ENCODE data around the gene CNPY1. TPM values are rescaled to one million over a fixed set of nuclear protein-coding genes. Genes with fewer than 3 reads are reported as not detected.

The CNPY1 gene
- total and polyA plus RNA-seq, 4 experiments from 2014 or later = not detected

DNA sequence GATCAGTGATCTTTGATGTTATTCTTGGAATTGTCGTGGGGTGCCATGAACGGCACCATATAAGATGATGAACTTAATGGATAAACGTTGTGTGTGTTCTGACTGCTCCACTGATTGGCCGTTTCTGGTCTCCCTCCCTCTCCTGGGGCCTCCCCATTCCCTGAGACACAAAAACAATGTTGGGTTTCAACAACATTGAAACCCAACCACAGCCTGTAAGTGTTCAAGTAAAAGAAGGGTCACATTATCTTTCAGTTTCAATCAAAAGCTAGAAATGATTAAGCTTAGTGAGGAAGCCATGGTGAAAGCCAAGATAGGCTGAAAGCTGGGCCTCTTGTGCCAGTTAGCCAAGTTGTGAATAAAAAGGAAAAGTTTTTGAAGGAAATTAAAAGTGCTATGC, 68.9 kb downstream of the CNPY1 start:
- Histone ChIP-seq H3K9me3 (ENCODE audit: control insufficient read depth in 1 of 2, low read length in 2 of 2) (no peaks in the 10 kb centered on the region), H3K27ac (ENCODE audit: low read depth, low read length) (no peak overlapping the region), H3K36me3 (ENCODE audit: insufficient read depth, low read length) (no peaks in the 10 kb centered on the region), H3K4me3 (ENCODE audit: low read length in 2 of 2) (no peak overlapping the region), H3K27me3 (ENCODE audit: insufficient read depth, low read length) (peaks cover 5% of the 10 kb centered on the region), H3K4me1 (ENCODE audit: insufficient read depth, low read length) (no peaks in the 10 kb centered on the region)
- ChIA-PET POLR2A (ENCODE audit: partially characterized antibody) (no interaction called here), CTCF (ENCODE audit: partially characterized antibody) (no interaction called here)
- intact Hi-C loops (cut with micrococcal nuclease) = no loop called here
- H3K27me3 Mint-ChIP-seq = peaks cover 37 to 46% of the 10 kb centered on the region in 2 donors
- H3K27ac Mint-ChIP-seq = peak overlapping the region in 1 of 7 donors; percentile 68
- H3K9me3 Mint-ChIP-seq = peaks cover 0 to 13% (median 4%) of the 10 kb centered on the region in 8 donors
- no peak for DNase-seq
- H3K36me3 Mint-ChIP-seq = no peaks in the 10 kb centered on the region
- H3K4me3 Mint-ChIP-seq = no peak overlapping the region
- peaks cover 0 to 5% (median 2%) of the 10 kb centered on the region in 4 donors for H3K4me1 Mint-ChIP-seq

DNA sequence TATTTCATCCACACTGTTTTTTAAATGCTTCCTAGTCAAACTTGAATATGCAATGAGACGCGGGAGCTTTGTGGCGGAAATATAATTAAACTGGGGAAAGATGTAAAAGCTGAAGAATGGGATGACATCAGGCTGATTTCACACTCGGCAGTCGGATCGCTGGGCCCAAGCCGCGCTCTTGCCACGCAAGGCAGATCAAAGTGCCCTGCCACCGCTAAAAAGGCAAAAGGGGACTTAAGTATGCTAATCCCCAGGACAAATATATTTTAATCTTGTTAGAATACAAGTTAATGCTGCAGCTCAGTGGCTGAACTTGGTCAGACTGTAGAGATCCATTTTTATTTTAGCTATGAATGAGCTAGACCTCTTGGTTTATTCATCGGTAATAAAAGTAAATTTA, 74.6 kb downstream of the CNPY1 start:
- Mint-ChIP-seq H3K27ac (no peak overlapping the region), H3K27me3 (peaks cover 58 to 73% of the 10 kb centered on the region in 2 donors), H3K4me3 (no peak overlapping the region), H3K9me3 (peaks cover 0 to 9% (median 4%) of the 10 kb centered on the region in 8 donors), H3K4me1 (peaks cover 4 to 21% (median 9%) of the 10 kb centered on the region in 4 donors), H3K36me3 (no peaks in the 10 kb centered on the region)
- no peaks in the 10 kb centered on the region for H3K36me3 ChIP-seq (ENCODE audit: insufficient read depth, low read length)
- H3K4me3 ChIP-seq (ENCODE audit: low read length in 2 of 2) = no peak overlapping the region
- DNase-seq = no peak
- CTCF ChIA-PET (ENCODE audit: partially characterized antibody) = interaction anchor here (1.1 kb wide), 1 partner anchor 9 kb away, joined by 3 read pairs; no protein-coding TSS in a partner anchor
- intact Hi-C loops (cut with micrococcal nuclease) = no loop called here
- peaks cover 30% of the 10 kb centered on the region for H3K27me3 ChIP-seq (ENCODE audit: insufficient read depth, low read length)
- no peak overlapping the region for H3K27ac ChIP-seq (ENCODE audit: low read depth, low read length)
- POLR2A ChIA-PET (ENCODE audit: partially characterized antibody) = no interaction called here
- no peaks in the 10 kb centered on the region for H3K9me3 ChIP-seq (ENCODE audit: control insufficient read depth in 1 of 2, low read length in 2 of 2)
- peaks cover 2% of the 10 kb centered on the region for H3K4me1 ChIP-seq (ENCODE audit: insufficient read depth, low read length)

DNA sequence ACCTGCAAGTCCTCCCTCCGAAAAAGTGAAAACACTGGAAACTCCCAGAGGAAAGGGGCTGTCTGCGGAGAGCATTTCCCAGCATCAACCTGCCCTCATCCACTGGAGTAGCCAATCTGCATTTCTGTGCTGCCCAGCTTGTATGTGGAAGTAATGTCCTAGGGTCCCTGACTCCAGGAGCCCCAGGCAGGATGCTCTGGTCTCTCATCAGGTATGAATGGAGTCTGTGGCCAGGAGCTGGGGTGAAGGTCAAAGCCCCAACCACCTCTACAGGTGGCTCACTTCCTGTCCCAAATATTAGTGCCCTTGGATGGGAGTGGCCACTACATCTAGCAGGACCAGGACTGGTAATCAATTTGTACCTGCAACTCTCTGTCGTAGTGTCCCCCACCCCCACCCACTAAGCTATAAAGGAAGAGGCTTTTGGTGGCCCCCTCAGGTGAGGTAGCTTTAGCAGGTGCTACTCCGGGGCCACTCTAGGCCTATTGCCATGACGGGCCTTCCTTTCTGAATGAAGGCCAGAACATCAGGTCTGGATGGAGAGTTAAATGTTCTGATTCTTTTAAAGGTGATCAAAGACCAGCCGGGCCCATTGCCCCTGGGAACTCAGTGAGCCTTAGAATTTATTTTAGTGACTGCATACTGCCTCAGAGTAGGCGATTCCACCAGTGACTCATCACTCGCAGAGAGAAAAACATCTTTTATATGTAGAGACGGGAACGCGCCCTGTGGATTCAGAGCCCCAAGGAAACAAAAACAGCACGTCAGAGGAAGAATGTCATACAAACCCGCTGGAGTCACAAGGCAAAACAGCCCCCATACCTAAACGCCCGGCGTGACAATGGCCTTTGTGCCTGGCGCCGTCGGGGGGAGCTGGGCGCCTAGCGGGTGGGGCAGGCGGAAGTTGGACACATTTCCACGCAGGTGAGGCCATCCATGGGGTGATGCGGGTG, 75.4 kb downstream of the CNPY1 start:
- Histone ChIP-seq H3K4me3 (ENCODE audit: low read length in 2 of 2) (no peak overlapping the region), H3K27me3 (ENCODE audit: insufficient read depth, low read length) (peaks cover 30% of the 10 kb centered on the region), H3K36me3 (ENCODE audit: insufficient read depth, low read length) (no peaks in the 10 kb centered on the region), H3K27ac (ENCODE audit: low read depth, low read length) (no peak overlapping the region), H3K9me3 (ENCODE audit: control insufficient read depth in 1 of 2, low read length in 2 of 2) (no peaks in the 10 kb centered on the region), H3K4me1 (ENCODE audit: insufficient read depth, low read length) (peaks cover 6% of the 10 kb centered on the region)
- intact Hi-C loops (cut with micrococcal nuclease) = no loop called here
- Mint-ChIP-seq H3K27me3 (peaks cover 55 to 68% of the 10 kb centered on the region in 2 donors), H3K4me3 (peak overlapping the region in 1 of 8 donors; percentile 24), H3K9me3 (peaks cover 0 to 9% (median 2%) of the 10 kb centered on the region in 8 donors), H3K4me1 (peaks cover 4 to 21% (median 10%) of the 10 kb centered on the region in 4 donors), H3K27ac (no peak overlapping the region), H3K36me3 (no peaks in the 10 kb centered on the region)
- POLR2A ChIA-PET (ENCODE audit: partially characterized antibody) = no interaction called here
- CTCF ChIA-PET (ENCODE audit: partially characterized antibody) = interaction anchor here (1.1 kb wide), 1 partner anchor 8 kb away, joined by 3 read pairs; no protein-coding TSS in a partner anchor
- DNase-seq = no peak

- H3K27ac ChIP-seq (ENCODE audit: low read depth, low read length) = no peak overlapping the region
- ChIA-PET CTCF (ENCODE audit: partially characterized antibody) (no interaction called here), POLR2A (ENCODE audit: partially characterized antibody) (no interaction called here)
- peaks cover 54 to 62% of the 10 kb centered on the region in 2 donors for H3K27me3 Mint-ChIP-seq
- H3K36me3 Mint-ChIP-seq = no peaks in the 10 kb centered on the region
- H3K9me3 Mint-ChIP-seq = peaks cover 0 to 7% (median 0%) of the 10 kb centered on the region in 8 donors
- no peaks in the 10 kb centered on the region for H3K9me3 ChIP-seq (ENCODE audit: control insufficient read depth in 1 of 2, low read length in 2 of 2)
- H3K4me3 Mint-ChIP-seq = peak overlapping the region in 1 of 8 donors; percentile 43
- intact Hi-C loops (cut with micrococcal nuclease) = no loop called here
- H3K27ac Mint-ChIP-seq = no peak overlapping the region
- peaks cover 4 to 25% (median 12%) of the 10 kb centered on the region in 4 donors for H3K4me1 Mint-ChIP-seq
- H3K36me3 ChIP-seq (ENCODE audit: insufficient read depth, low read length) = no peaks in the 10 kb centered on the region
- DNase-seq = no peak
- peaks cover 6% of the 10 kb centered on the region for H3K4me1 ChIP-seq (ENCODE audit: insufficient read depth, low read length)
- peaks cover 34% of the 10 kb centered on the region for H3K27me3 ChIP-seq (ENCODE audit: insufficient read depth, low read length)
- H3K4me3 ChIP-seq (ENCODE audit: low read length in 2 of 2) = no peak overlapping the region
These were observed 76.2 kb downstream of the CNPY1 start for GRCh38 chr7:155470186-155470487.

GRCh38 chr7:155469311-155470185, 76.8 kb downstream of the CNPY1 start:
- H3K4me3 ChIP-seq (ENCODE audit: low read length in 2 of 2) = no peak overlapping the region
- H3K4me1 Mint-ChIP-seq = peaks cover 4 to 27% (median 14%) of the 10 kb centered on the region in 4 donors
- peaks cover 6% of the 10 kb centered on the region for H3K4me1 ChIP-seq (ENCODE audit: insufficient read depth, low read length)
- POLR2A ChIA-PET (ENCODE audit: partially characterized antibody) = no interaction called here
- intact Hi-C loops (cut with micrococcal nuclease) = no loop called here
- H3K27ac ChIP-seq (ENCODE audit: low read depth, low read length) = no peak overlapping the region
- H3K9me3 ChIP-seq (ENCODE audit: control insufficient read depth in 1 of 2, low read length in 2 of 2) = no peaks in the 10 kb centered on the region
- peaks cover 52 to 61% of the 10 kb centered on the region in 2 donors for H3K27me3 Mint-ChIP-seq
- peaks cover 0 to 6% (median 0%) of the 10 kb centered on the region in 8 donors for H3K9me3 Mint-ChIP-seq
- H3K27ac Mint-ChIP-seq = no peak overlapping the region
- CTCF ChIA-PET (ENCODE audit: partially characterized antibody) = no interaction called here
- DNase-seq = no peak
- H3K36me3 Mint-ChIP-seq = no peaks in the 10 kb centered on the region
- H3K36me3 ChIP-seq (ENCODE audit: insufficient read depth, low read length) = no peaks in the 10 kb centered on the region
- H3K4me3 Mint-ChIP-seq = peak overlapping the region in 2 of 8 donors; percentile 7 to 43
- peaks cover 38% of the 10 kb centered on the region for H3K27me3 ChIP-seq (ENCODE audit: insufficient read depth, low read length)

GRCh38 chr7:155468785-155469148, 77.6 kb downstream of the CNPY1 start:
- Mint-ChIP-seq H3K9me3 (peaks cover 0 to 6% (median 0%) of the 10 kb centered on the region in 8 donors), H3K27ac (no peak overlapping the region), H3K4me1 (peaks cover 6 to 27% (median 14%) of the 10 kb centered on the region in 4 donors), H3K4me3 (peak overlapping the region in 4 of 8 donors; percentile 7 to 54 (median 42)), H3K36me3 (no peaks in the 10 kb centered on the region), H3K27me3 (peaks cover 53 to 59% of the 10 kb centered on the region in 2 donors)
- no peaks in the 10 kb centered on the region for H3K36me3 ChIP-seq (ENCODE audit: insufficient read depth, low read length)
- peaks cover 39% of the 10 kb centered on the region for H3K27me3 ChIP-seq (ENCODE audit: insufficient read depth, low read length)
- H3K9me3 ChIP-seq (ENCODE audit: control insufficient read depth in 1 of 2, low read length in 2 of 2) = no peaks in the 10 kb centered on the region
- POLR2A ChIA-PET (ENCODE audit: partially characterized antibody) = no interaction called here
- peaks cover 6% of the 10 kb centered on the region for H3K4me1 ChIP-seq (ENCODE audit: insufficient read depth, low read length)
- DNase-seq = no peak
- CTCF ChIA-PET (ENCODE audit: partially characterized antibody) = no interaction called here
- intact Hi-C loops (cut with micrococcal nuclease) = no loop called here
- no peak overlapping the region for H3K4me3 ChIP-seq (ENCODE audit: low read length in 2 of 2)
- H3K27ac ChIP-seq (ENCODE audit: low read depth, low read length) = no peak overlapping the region

All from CD4-positive, alpha-beta memory T cell (primary cell).